OCI-LY7 (cell line): ENCODE data around the gene STXBP5. TPM values are rescaled to one million over a fixed set of nuclear protein-coding genes. Genes with fewer than 3 reads are reported as not detected.

Experiments used
- BruUV-seq: library from RNA; stranded (reverse); fragments of 400-500 nt; replicated peaks from 2 replicates; lab custom pipeline; 2021; lab: Mats Ljungman, UMichigan
- CTCF ChIA-PET: fragments of 300-600 bp; sonication (Branson Sonifier 250); formaldehyde crosslinking; loops from one replicate; lab custom pipeline; 2022; ENCODE audit warnings: antibody characterized with exemption; ENCODE audit not compliant: unreplicated experiment; lab: Charles Lee
- POLR2A ChIA-PET: fragments of 300-600 bp; sonication (Branson Sonifier 250); formaldehyde crosslinking; loops from one replicate; lab custom pipeline; 2022; ENCODE audit warnings: antibody characterized with exemption; lab: Charles Lee
- DNase-seq: peaks from one replicate; pipeline ENCODE4 v3.0.0-alpha.2; 2015; ENCODE audit warnings: low spot score
- H2AFZ ChIP-seq: fragments of 200-600 bp; sonication (generic), shearing (Covaris generic); 2 replicates; pipeline ENCODE4 v1.6.1; 2014; ENCODE audit warnings: mild to moderate bottlenecking, antibody characterized with exemption, low read length, moderate library complexity
- H3K27ac ChIP-seq: fragments of 200-600 bp; sonication (generic); 2 replicates; pipeline ENCODE4 v1.5.1; 2014; ENCODE audit warnings: mixed run types, low read depth, mild to moderate bottlenecking, moderate library complexity, low read length, inconsistent platforms; ENCODE audit not compliant: poor library complexity, severe bottlenecking
- H3K36me3 ChIP-seq: fragments of 200-600 bp; sonication (generic); 2 replicates; pipeline ENCODE4 v1.6.1; 2014; ENCODE audit warnings: mild to moderate bottlenecking, antibody characterized with exemption, low read length, moderate library complexity, mixed read lengths; ENCODE audit not compliant: insufficient read depth
- H3K4me1 ChIP-seq: fragments of 200-600 bp; sonication (generic); 2 replicates; pipeline ENCODE4 v1.5.1; 2014; ENCODE audit warnings: mild to moderate bottlenecking, low read length; ENCODE audit not compliant: insufficient read depth, poor library complexity, severe bottlenecking
- H3K4me2 ChIP-seq: fragments of 200-600 bp; sonication (generic); 2 replicates; pipeline ENCODE4 v1.6.1; 2014; ENCODE audit warnings: mild to moderate bottlenecking, low read length
- H3K4me3 ChIP-seq: fragments of 200-600 bp; sonication (generic); 2 replicates; pipeline ENCODE4 v1.5.1; 2014; ENCODE audit warnings: mild to moderate bottlenecking, low read depth, low read length; ENCODE audit not compliant: poor library complexity, severe bottlenecking
- H3K79me2 ChIP-seq: fragments of 200-600 bp; sonication (generic); 2 replicates; pipeline ENCODE4 v1.6.1; 2016; ENCODE audit warnings: low read depth, mild to moderate bottlenecking, low read length, moderate library complexity, mixed read lengths; ENCODE audit not compliant: insufficient read depth
- H3K9me2 ChIP-seq: fragments of 200-600 bp; sonication (generic); 2 replicates; pipeline ENCODE4 v1.6.1; 2016; ENCODE audit warnings: mild to moderate bottlenecking, low read length, mixed read lengths; ENCODE audit not compliant: insufficient read depth
- H3K9me3 ChIP-seq: fragments of 200-600 bp; sonication (generic); 2 replicates; pipeline ENCODE4 v1.6.1; 2014; ENCODE audit warnings: mild to moderate bottlenecking, mixed run types, low read length, mixed read lengths
- H4K20me1 ChIP-seq: fragments of 200-600 bp; sonication (generic); 2 replicates; pipeline ENCODE4 v1.6.1; 2014; ENCODE audit warnings: mild to moderate bottlenecking, antibody characterized with exemption, low read length, moderate library complexity, mixed read lengths; ENCODE audit not compliant: insufficient read depth
- CTCF ChIP-seq: fragments of 200-600 bp; sonication (generic); conservative IDR thresholded peaks from 2 replicates; pipeline ENCODE4 v1.5.1; 2014; ENCODE audit warnings: mild to moderate bottlenecking, antibody characterized with exemption, low read length, moderate library complexity, mixed read lengths
- EZH2phosphoT487 ChIP-seq: fragments of 200-600 bp; sonication (generic); IDR thresholded peaks from 2 replicates; pipeline ENCODE4 v1.6.1; 2018; ENCODE audit warnings: low read depth, borderline replicate concordance, mild to moderate bottlenecking, mixed run types, antibody characterized with exemption, low read length, moderate library complexity, mixed read lengths
- intact Hi-C: fragments of 100-400 bp; cut with micrococcal nuclease; formaldehyde crosslinking; loops from one replicate; pipeline ENCODE4 v1.10.0; 2022; ENCODE audit not compliant: unreplicated experiment
- total RNA-seq, 2 experiments: library from RNA; depleted of rRNA in 1 of 2; stranded (reverse); fragments of >200 nt in 1 of 2; shearing (Covaris generic) in 1 of 2; gene quantifications; 2 replicates each; pipeline ENCODE4 v1.2.3, GENCODE V29; 2014 to 2022

The STXBP5 gene
- total RNA-seq, 2 experiments from 2014 or later, result 12.3 to 15.4 TPM

- H3K9me2 ChIP-seq, result no peaks in the 10 kb centered on the region
- no peak overlapping the region for H3K4me3 ChIP-seq
- no TSS peak for BruUV-seq
- CTCF ChIA-PET, result no interaction called here
- H3K79me2 ChIP-seq, result no peaks in the 10 kb centered on the region
- POLR2A ChIA-PET, result interaction anchor here (0.7 to 1.6 kb wide), 4 partner anchors 10 to 1354 kb away, joined by 3 to 7 read pairs (median 4); no protein-coding TSS in a partner anchor
- no peaks in the 10 kb centered on the region for H3K9me3 ChIP-seq
- H4K20me1 ChIP-seq, result no peaks in the 10 kb centered on the region
- no peaks in the 10 kb centered on the region for H3K4me1 ChIP-seq
- no peaks in the 10 kb centered on the region for H3K36me3 ChIP-seq
- TF ChIP-seq CTCF (no peak), EZH2phosphoT487 (no peak)
- no peak for DNase-seq
- H3K4me2 ChIP-seq, result no peak overlapping the region
- H3K27ac ChIP-seq, result no peak overlapping the region
- H2AFZ ChIP-seq, result no peak overlapping the region
- intact Hi-C loops, result no loop called here
Observed at GRCh38 chr6:147331401-147331800, 127.2 kb downstream of the STXBP5 start.

GRCh38 chr6:147337921-147338320 is 133.7 kb downstream of the STXBP5 start:
- no peak overlapping the region for H3K4me3 ChIP-seq
- no peak for DNase-seq
- TF ChIP-seq CTCF (no peak), EZH2phosphoT487 (no peak)
- H3K4me2 ChIP-seq, result no peak overlapping the region
- intact Hi-C loops, result no loop called here
- POLR2A ChIA-PET, result interaction anchor here (0.7 kb wide), 1 partner anchor 11 kb away, joined by 3 read pairs; no protein-coding TSS in a partner anchor
- H3K27ac ChIP-seq, result no peak overlapping the region
- CTCF ChIA-PET, result no interaction called here
- no peaks in the 10 kb centered on the region for H3K36me3 ChIP-seq
- H3K4me1 ChIP-seq, result no peaks in the 10 kb centered on the region
- no peaks in the 10 kb centered on the region for H3K79me2 ChIP-seq
- no peak overlapping the region for H2AFZ ChIP-seq
- no peaks in the 10 kb centered on the region for H4K20me1 ChIP-seq
- no peaks in the 10 kb centered on the region for H3K9me3 ChIP-seq
- no peaks in the 10 kb centered on the region for H3K9me2 ChIP-seq
- BruUV-seq, result no TSS peak

GRCh38 chr6:147341486-147341885 is 137.3 kb downstream of the STXBP5 start:
- ChIA-PET POLR2A (interaction anchor here (0.8 to 1.3 kb wide), 3 partner anchors 10 to 129 kb away, joined by 3 read pairs; no protein-coding TSS in a partner anchor), CTCF (no interaction called here)
- Histone ChIP-seq H3K79me2 (no peaks in the 10 kb centered on the region), H3K4me2 (no peak overlapping the region), H4K20me1 (no peaks in the 10 kb centered on the region), H3K4me1 (no peaks in the 10 kb centered on the region), H3K4me3 (no peak overlapping the region), H2AFZ (no peak overlapping the region), H3K36me3 (no peaks in the 10 kb centered on the region), H3K9me3 (no peaks in the 10 kb centered on the region), H3K9me2 (no peaks in the 10 kb centered on the region), H3K27ac (no peak overlapping the region)
- BruUV-seq, result no TSS peak
- DNase-seq, result no peak
- intact Hi-C loops, result no loop called here
- no peak for TF ChIP-seq EZH2phosphoT487
- TF ChIP-seq CTCF, result no peak
